NCI-H226 (cell line): ENCODE measurements around the gene ATXN7L2.
A peak's percentile ranks its signal among the peaks of the same experiment; 100 is the strongest.
"Not testable (repeated sequence)": the region's sequence is repeated elsewhere in the genome, so short reads cannot be mapped to it uniquely, and the experiment has no call there.

ENCODE experiments used
- DNase-seq: peaks from one replicate; pipeline ENCODE4 v3.0.0-alpha.2; 2015

Gene ATXN7L2, protein sequence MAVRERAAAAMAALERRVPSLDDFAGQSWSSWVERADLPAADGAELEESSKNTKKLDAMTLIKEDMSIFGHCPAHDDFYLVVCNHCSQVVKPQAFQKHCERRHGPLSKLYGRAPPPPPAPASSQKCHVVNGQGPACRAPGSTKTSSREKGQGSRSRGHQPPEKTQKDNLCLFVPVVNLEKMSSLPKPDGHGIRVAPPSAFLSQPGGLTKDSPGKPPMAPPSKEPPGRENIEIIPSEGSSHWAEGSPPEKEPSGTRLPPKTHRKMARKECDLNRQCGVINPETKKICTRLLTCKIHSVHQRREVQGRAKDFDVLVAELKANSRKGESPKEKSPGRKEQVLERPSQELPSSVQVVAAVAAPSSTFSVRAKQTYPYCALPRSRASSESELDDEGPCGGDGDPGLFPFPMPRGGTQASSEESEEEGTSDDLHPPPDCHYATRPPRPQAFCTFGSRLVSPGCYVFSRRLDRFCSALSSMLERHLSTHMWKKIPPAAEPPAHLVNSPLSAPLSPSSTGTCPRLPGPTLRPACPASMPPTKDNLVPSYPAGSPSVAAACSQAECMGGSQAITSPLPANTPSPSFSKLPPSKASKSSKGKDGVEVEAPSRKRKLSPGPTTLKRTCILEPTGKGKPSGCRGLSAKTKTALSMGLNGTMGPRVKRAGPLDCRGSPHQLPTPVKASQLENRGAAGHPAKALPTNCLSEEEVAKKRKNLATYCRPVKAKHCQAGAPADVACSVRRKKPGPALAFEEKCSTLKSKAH

DNA sequence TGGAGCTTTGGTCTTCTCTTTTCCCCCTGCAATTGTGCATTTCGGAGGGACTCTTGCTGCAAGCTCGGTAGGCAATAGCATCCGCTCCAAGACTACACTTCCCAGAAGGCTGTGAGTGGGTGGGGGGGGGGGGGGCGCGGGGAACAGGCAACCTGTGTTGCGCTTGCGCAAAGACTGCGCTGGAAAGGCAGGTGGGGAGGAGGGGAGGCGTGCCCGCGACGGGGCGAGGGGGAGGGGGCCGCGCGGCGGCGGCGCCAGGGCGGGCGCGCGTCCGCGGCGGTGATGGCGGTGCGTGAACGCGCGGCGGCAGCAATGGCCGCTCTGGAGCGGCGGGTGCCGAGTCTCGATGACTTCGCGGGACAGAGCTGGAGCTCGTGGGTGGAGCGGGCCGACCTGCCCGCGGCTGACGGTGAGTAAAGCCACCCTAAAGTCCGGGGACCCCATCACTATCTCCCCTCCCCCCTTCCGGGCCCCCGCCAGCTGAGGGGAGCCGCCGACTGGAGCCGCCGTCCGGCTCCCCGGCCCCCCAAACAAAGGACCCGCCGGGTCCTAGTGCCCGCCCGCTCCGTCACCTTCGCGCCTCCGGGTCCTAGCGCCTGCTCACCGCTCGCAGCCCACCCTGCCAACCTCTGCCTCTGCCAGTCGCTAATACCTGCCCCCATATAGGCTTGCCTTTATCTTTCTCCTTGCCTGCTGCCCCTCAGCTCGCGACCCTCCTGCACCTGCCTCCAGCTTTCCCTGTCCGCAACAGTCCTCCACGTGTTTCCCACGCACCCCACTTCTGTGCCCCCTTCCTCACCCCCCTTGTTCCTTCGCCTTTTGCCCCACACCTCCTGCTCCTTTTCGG, at the start of gene ATXN7L2:
ATXN7L2 (plus strand) TSS at position 234 of the 847 bp plus-strand sequence; CDS start at position 283, 49 bp downstream.
- peak; percentile 73 for DNase-seq

DNA sequence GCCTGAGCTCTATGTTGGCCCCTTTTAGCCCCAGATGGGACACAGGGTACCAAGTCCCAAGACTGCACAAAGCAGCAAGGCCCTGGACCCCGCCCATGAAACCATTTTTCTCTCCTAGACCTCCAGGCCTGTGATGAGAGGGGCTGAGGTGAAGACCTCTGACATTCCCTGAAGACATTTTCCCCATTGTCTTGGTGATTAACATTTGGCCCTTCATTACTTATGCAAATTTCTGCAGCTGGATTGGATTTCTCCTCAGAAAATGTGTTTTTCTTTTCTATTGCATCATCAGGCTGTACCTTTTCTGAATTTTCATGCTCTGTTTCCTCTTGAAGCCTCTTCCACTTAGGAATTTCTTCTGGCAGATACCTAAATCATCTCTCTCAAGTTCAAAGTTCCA, 49.2 kb upstream of the ATXN7L2 start:
- no peak for DNase-seq

DNA sequence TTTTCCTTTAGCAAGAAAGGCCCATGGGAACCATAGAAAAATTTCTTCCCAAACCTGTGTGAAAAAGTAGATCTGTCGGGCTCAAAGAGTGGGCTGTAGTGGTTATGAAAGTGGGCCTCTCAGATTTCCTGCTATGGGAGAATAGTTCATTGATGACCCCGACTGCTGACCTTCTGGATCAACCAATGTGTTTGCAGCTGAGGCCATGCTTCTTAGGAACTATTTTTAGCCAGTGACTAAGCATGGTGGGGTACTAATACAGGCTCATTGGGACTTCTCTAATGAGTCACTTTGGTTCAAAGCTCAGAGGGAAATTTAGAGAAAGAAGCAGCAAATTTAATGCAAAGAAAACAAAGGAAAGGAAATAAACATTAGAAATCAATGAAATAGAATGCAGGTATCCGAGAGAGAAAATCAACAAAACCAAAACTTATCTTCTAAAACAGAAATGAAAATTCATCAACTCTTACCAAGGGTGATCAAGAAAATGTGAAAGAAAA, 44.9 kb upstream of the ATXN7L2 start:
- peak; percentile 10 for DNase-seq

DNA sequence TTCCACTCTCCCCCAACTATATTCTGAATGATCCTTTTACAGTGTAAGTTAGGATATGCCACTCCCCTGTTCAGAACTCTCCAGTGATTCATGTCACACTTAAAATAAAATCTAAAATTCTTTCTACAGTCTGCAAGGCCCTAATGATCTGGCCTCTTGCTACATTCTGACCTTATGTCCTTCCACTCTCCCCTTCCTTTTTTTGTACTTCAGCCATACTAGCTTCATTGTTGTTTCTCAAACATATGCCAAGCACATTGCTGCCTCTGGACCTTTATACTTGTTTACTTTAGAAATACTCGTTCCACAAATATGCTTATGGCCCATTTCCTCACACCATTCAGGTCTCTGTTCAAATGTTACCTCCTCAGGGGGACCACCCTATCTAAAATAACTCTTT, 42.6 kb upstream of the ATXN7L2 start:
- DNase-seq, result no peak

DNA sequence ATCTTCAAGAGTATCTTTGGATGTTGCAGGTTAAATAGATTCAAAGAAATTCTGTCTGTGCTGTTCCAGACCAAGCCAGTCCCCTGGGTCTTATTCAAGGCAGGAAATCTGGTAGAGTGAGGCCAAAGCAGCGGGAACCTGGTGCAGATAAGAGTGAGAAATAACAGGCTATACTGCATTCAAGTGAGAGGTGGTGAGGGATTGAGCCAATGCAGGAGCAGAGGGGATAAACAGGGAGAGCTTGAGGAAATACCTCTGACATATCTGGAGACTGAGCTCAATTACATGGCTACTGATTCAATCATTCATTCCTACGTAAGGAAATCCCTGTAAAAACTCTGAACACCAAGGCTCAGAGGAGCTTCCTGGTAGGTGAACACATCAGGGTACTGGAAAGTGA, 40.2 kb upstream of the ATXN7L2 start:
- no peak for DNase-seq

DNA sequence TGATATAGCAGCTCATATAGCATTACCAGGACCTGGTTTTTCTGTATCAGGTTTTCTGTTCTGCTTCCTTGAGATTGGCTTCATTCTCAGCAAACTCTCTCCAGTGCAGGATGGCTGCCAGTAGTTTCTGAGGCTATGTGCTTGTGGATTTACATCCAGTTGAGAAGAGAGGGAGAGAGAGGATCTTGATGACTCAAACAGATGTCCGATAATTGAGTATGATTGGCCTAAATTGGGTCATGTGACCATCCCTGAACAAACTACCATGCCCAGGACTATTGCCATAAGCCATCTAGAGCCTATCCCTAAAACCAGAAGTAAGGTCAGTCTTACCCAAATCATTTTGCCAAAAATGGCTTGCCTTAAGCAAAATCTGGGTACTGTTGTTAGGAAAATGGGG, 39.4 kb upstream of the ATXN7L2 start:
- DNase-seq, result no peak

DNA sequence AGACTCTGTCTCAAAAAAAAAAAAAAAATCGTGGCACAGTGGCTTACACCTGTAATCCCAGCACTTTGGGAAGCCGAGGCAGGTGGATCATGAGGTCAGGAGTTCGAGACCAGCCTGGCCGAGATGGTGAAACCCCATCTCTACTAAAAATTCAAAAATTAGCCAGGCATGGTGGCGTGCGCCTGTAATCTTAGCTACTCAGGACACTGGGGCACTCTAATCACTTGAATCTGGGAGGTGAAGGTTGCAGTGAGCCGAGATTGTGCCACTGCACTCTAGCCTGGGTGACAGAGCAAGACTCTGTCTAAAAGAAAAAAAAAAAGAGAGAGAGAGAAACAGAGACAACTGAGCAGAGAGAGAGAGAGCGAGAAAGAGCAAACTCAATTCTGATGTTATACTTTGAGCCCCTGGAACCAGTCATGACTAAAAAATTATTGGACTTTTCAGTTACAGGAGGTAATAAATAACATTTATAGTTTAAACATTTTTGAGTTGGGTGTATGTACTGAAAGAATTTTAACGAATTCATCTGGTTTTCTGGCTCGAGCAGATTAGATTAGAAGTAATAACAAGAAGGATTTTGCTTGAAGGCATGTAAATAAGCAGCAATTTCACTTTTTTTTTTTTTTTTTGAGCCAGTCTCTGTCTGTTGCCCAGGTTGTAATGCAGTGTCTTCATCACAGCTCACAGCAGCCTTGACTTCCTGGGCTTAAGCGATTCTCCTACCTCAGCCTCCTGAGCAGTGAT, 37.6 kb upstream of the ATXN7L2 start:
- not testable (repeated sequence) for DNase-seq

DNA sequence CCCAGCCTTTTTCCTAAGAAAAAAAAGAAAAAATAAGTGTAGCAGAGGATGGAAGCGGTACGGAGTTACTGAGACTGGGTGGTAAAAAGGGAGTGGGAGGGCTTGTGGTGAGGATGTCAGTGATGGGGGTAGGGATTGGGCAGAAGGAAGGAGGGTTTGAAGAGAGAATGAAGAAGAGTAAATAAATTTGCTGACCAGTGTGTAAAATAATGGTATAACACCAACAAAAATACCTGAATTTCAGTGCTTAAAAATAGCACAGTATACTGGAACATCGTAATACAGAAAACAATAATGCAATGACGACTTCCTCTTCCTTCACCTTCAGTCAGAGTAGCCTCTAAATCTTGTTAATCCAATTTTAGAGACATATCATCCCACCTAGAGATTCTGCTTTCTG, 36.2 kb upstream of the ATXN7L2 start:
- no peak for DNase-seq

DNA sequence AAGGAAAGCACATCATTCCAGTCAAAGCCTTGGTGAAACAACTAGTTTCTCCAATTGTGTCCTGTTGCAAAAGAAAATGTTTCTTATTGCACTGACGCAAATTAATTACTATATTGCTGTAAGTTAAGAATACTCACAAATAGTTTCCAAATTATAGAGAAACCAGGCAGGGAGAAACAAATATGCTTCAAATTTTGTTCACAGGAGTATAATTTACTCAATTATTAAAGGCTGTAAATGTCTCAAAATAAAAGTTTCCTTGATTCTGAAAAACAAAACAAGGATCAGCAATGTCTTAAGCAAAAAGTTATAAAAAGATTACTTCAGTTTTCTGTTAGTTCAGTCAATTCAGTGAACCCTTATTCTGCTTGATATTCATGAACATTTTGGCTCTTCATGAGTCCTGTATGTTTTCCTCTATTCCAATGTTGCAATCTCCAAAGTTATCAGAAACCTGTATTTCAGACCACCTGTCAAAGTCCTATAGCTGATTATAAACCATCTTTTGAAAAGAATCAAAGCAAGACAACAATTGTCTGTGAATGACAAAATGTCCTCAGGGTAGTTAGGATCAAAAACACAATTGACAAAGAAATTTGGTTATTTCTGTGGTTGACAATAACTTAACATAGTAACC, 29.1 kb upstream of the ATXN7L2 start:
- no peak for DNase-seq

DNA sequence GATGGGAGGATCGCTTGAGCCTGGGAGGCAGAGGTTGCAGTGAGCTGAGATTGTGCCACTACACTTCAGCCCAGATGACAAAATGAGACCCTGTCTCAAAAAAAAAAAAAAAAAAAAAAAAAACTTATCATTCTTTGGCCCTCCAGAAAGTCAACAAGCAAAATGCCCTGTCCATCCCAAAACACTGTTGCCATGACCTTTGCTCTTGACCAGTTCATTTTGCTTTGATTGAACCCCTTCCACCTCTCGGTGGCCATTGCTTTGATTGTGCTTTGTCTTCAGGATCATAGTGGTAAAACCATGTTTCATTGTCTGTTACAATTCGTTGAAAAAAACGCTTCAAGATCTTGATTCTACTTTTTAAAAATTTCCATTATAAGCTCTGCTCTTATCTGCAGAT, 25.9 kb upstream of the ATXN7L2 start:
- DNase-seq, result no peak

DNA sequence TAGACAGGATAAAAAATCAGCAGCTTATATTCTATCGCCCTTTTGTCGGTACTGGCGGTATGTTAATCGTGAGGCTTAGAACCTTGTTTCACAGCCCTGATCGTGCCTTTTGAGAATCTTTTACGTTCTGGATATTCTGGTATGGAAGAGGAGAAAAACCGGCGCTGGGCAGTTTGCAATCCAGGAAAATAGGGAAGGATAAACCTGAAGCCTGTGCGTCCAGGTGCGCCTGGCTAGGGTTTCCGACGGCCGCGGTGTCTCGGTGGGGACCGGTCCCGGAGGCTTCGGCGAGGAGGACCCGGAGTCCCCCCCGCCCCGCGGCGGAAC, 17.6 kb upstream of the ATXN7L2 start:
- DNase-seq, result no peak

DNA sequence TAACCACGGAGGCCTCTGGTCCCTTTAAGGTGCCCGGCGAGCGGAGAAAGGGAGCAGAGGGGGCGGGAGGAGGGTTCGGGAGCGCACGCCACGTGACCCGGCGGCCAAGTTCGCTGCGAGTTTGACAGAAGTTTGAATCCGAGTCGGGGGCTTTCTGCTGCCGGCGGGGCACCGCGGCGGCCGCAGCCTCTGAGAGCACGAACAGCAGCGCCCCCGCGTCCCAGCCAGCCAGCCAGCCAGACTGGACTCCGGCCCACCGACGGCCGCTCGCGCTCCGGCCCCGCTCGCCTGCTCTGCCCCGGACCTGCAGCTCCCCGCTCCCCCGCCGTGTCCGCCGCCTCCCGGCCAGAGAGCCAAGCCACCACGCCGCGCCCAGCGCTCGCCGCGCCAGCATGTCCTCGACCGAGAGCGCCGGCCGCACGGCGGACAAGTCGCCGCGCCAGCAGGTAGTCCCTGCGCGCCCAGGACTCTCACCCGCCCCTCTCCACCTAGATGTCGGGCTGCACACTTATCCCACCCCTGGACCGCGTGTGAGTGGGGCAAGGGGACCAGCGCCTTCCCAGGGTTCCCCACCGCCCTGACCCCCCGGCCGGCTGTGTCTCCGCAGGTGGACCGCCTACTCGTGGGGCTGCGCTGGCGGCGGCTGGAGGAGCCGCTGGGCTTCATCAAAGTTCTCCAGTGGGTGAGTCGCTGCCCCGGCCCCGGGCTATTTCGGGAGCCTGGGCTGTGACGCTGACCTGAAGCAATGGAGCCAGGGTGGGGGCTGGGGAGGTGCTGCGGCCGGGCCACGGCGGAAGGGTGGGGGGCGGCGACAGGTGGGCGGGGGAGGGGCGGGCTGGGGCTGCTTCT, 17.0 kb upstream of the ATXN7L2 start, which contains the start of gene SYPL2:
SYPL2 (plus strand) TSS at position 95 of the 849 bp plus-strand sequence; CDS start at position 393, 298 bp downstream.
- DNase-seq, result no peak

DNA sequence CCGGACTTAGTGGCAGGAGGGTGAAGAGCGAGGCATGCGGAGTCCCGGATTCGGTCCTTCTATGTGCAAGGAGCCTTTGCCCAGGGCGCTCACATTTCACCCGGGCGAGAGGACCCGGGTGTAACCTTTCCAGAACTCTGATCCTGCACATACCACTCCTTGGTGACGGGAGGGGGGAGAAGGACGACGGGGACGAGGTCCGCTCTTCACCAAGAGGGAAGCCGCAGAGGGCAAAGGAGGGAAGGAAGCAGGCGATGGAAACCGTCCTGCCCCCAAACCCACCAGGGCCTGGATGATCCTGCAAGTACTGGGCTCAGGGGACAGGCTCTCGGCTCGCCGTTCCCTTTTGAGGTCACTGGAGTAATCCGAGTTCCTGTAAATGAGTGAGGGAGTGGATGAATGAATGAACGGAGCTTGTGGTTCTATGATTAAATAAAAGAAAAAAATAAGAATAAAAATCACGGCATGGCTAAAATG, 16.4 kb upstream of the ATXN7L2 start:
- no peak for DNase-seq

DNA sequence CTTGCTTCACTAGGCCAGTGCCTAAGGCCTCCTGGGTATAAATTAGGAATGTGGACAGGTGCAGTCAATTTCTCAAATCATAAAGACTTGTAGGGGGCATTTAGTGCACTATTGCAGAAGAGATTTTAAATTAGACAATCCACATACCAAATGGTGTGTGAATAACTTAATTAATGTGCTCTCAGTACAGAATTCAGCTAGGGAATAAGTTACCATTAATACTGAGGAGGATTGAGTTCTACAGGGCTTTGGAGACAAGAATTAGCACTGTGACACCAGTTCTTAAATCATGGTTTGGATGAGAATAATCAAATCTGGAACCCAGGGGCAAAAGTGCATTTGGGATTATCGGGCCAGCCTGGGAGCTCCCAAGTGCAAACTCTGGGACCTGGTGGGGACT, 15.6 kb upstream of the ATXN7L2 start:
- no peak for DNase-seq

DNA sequence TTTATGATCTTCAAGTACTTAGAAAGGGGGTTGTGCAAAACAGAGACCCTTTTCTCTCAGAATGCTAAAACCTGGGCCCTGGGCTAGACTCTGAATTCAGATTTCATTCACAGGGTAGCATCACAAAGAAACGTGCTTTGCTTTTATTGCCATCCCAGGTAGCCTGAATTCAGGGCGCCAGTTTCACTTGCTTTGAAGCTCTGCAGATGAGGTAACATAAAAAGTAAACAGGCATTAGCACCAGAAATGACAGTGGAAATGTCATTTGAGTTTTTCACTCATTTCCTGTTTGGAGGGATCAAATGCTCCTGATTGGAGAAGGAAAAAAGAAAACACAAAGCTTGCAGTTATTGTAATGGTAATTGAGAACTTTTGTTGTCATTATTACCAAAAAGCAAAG, 14.8 kb upstream of the ATXN7L2 start:
- DNase-seq, result no peak

DNA sequence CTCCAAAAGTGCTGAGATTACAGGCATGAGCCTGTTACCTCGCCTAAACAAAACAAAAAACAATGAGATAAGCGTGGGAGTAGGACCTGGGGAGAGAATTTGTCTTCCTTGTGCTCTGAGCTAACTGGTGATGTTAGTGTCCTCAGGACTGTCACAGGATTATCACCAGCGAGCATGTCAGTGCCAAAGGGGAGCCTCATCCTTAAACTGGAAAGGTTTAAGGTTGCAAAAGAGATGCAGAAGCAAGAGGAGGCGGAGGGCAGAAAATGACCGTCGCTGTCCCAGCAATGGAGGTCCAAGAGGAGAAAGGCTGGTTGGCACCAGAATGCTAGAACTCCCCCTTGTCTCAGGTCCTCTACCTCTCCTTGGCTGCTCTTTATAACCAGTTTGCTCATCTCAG, 13.5 kb upstream of the ATXN7L2 start:
- no peak for DNase-seq

DNA sequence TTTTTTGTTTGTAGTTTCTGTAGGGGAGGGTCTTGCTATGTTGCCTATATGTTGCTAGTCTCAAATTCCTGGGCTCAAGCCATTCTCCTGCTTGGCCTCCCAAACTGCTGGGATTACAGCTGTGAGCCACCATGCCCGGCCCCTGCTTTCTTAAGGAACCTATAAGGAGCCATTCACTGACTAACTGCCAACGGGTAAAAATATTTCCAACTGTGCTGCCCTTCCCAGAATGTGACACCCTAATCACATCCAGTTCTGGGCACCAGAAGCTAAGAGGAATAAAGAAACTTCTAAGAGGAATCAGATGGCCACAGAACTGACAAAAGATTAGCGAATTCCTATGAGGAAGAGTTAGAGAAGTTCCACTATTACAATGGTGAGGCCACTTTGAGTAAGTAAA, 10.9 kb upstream of the ATXN7L2 start:
- DNase-seq, result no peak

DNA sequence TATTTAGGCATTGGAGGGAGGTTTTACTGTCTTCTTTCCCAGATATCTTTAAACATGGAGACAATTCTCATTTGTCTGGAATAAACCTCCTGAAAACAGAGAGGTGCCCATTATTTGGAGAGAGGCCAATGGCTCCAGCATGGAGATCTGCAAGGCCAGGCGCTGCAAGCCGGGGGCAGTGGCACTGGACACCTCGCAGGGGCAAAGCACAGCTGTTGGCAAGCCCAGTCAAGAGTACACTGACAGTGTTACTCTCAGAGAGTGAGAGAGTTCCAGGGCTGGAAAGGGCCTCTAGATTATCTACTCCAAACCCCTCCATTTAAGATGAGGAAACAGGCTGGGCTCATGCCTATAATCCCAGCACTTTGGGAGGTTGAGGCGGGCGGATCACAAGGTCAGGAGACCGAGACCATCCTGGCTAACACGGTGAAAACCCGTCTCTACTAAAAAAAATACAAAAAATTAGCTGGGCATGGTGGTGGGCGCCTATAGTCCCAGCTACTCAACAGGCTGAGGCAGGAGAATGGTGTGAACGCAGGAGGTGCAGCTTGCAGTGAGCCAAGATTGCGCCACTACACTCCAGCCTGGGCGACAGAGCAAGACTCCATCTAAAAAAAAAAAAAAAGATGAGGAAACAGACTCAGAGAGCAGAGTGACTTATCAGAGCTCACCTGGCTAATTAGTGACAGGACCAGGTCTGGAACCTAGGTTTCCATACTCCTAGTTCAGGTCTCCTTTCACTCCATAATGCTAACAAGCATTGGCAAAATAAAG, 10.2 kb upstream of the ATXN7L2 start:
- not testable (repeated sequence) for DNase-seq

DNA sequence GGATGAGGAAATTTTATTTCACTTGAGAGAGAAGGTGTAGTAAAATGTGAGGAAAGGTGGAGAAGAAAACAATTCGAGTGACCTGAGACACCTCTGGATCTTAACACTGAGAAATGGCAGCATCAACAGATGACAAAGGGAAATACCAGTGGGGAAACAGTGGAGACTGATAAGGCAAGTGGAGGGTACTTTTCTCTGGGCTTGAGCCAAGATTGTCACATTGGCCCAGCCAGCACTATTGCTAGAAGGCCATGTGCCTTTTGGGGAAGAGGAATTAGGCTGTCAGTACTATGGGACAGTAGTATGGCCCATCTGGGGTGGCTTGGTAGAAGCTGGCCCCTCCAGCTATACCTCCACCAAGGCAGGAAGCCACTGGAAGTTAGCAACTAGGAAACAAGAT, 9.0 kb upstream of the ATXN7L2 start:
- DNase-seq, result no peak

DNA sequence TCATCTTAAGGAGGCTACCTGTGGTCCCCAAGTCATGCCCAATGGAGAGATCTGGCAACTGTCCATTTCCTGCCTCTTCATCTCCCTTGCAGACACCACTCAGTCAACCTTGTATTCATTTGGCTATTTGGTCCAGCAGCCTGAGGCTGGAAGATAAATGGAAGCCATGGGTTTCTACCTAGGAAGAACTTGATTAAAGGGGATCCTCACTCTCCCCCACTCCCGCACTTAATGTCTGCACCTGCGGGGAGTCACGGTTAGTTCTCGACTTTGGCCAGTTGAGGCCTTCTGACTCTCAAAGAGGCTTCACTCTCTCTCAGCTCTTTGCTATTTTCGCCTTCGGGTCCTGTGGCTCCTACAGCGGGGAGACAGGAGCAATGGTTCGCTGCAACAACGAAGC, 8.4 kb upstream of the ATXN7L2 start:
- DNase-seq, result no peak
